Stimulated activated CD4-positive, alpha-beta T cell treated with anti-CD3 and anti-CD28 coated beads, Interleukin-4, amount 100 ng/mL, for 48 hours (primary cell): ENCODE measurements around the gene ATP13A2.

Experiments
- DNase-seq, 2 donors: peaks; one replicate each; pipeline ENCODE4 v3.0.0-alpha.2; 2020; ENCODE audit warnings: low read depth in 2 of 2

The ATP13A2 gene

GRCh38 chr1:17028662-17029188 lies 17.0 kb upstream of the ATP13A2 start:
- DNase-seq, result no peak

- no peak for DNase-seq
These were observed 16.2 kb upstream of the ATP13A2 start for GRCh38 chr1:17027900-17028299.

- no peak for DNase-seq
These were observed 15.7 kb upstream of the ATP13A2 start for GRCh38 chr1:17027403-17027802.

GRCh38 chr1:17024721-17025120 lies 13.0 kb upstream of the ATP13A2 start:
- DNase-seq, result no peak

- DNase-seq, result no peak
These were observed 11.8 kb upstream of the ATP13A2 start for GRCh38 chr1:17023573-17023972.

GRCh38 chr1:17023102-17023501 lies 11.4 kb upstream of the ATP13A2 start:
- DNase-seq, result no peak

- DNase-seq, result no peak
These were observed 10.2 kb upstream of the ATP13A2 start for GRCh38 chr1:17021896-17022295.

- DNase-seq, result no peak
These were observed 8.8 kb upstream of the ATP13A2 start for GRCh38 chr1:17020502-17020901.

- no peak for DNase-seq
These were observed 7.1 kb upstream of the ATP13A2 start for GRCh38 chr1:17018849-17019248.

- no peak for DNase-seq
These were observed 5.7 kb upstream of the ATP13A2 start for GRCh38 chr1:17017435-17017834.

- no peak for DNase-seq
These were observed 4.6 kb upstream of the ATP13A2 start for GRCh38 chr1:17016317-17016661.

GRCh38 chr1:17014671-17015567 lies 3.2 kb upstream of the ATP13A2 start:
- DNase-seq, result no peak

- no peak for DNase-seq
These were observed 2.0 kb upstream of the ATP13A2 start for GRCh38 chr1:17013491-17014320.

GRCh38 chr1:17012775-17013490 lies 1.2 kb upstream of the ATP13A2 start:
- no peak for DNase-seq

- DNase-seq, result no peak
These were observed 663 bp downstream of the ATP13A2 start for GRCh38 chr1:17011092-17011438.

- DNase-seq, result no peak
These were observed 2.0 kb downstream of the ATP13A2 start for GRCh38 chr1:17009706-17010105.

- DNase-seq, result no peak
These were observed 3.4 kb downstream of the ATP13A2 start for GRCh38 chr1:17008208-17008855.

GRCh38 chr1:17007121-17007520 lies 4.6 kb downstream of the ATP13A2 start:
- no peak for DNase-seq

GRCh38 chr1:17005365-17005740 lies 6.4 kb downstream of the ATP13A2 start:
- no peak for DNase-seq

GRCh38 chr1:17004466-17005364 lies 7.0 kb downstream of the ATP13A2 start:
- no peak for DNase-seq

GRCh38 chr1:17002524-17002902 lies 9.2 kb downstream of the ATP13A2 start:
- no peak for DNase-seq
